ENCODE measurements around the gene BPIFB1. TPM values are rescaled to one million over a fixed set of nuclear protein-coding genes. Genes with fewer than 3 reads are reported as not detected.

The BPIFB1 gene
- total and polyA plus RNA-seq, 2 of the 13 experiments (the other 11 are each of a cell fraction or from before 2014, with no cell fraction given): 0.82 to 4.4 TPM

GRCh38 chr20:33323236-33323635 is 40.2 kb downstream of the BPIFB1 start (continued):
- TF ChIP-seq SNAPC4 (CRISPR knock-in tag; IDR thresholded peaks at IDR 0.05): no peak
- TF ChIP-seq, protein P1, sequence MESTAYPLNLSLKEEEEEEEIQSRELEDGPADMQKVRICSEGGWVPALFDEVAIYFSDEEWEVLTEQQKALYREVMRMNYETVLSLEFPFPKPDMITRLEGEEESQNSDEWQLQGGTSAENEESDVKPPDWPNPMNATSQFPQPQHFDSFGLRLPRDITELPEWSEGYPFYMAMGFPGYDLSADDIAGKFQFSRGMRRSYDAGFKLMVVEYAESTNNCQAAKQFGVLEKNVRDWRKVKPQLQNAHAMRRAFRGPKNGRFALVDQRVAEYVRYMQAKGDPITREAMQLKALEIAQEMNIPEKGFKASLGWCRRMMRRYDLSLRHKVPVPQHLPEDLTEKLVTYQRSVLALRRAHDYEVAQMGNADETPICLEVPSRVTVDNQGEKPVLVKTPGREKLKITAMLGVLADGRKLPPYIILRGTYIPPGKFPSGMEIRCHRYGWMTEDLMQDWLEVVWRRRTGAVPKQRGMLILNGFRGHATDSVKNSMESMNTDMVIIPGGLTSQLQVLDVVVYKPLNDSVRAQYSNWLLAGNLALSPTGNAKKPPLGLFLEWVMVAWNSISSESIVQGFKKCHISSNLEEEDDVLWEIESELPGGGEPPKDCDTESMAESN (CRISPR knock-in tag; conservative IDR thresholded peaks at IDR 0.05): no peak
- TF ChIP-seq CENPT (CRISPR knock-in tag; IDR thresholded peaks at IDR 0.05; ENCODE audit: low read depth): peak; percentile 33; the same call in 1 of the 2 replicates
- TF ChIP-seq ZNF24 (IDR thresholded peaks at IDR 0.05): no peak
- TF ChIP-seq HMGA1 (CRISPR knock-in tag; conservative IDR thresholded peaks at IDR 0.05): no peak
- peak; percentile 20; the same call in 1 of the 2 replicates for TF ChIP-seq ZNF687 (CRISPR knock-in tag; IDR thresholded peaks at IDR 0.05)
- TF ChIP-seq CBX2 (IDR thresholded peaks at IDR 0.05; ENCODE audit: low read depth, low read length): no peak
- TF ChIP-seq CBX2 (CRISPR knock-in tag; IDR thresholded peaks at IDR 0.05; ENCODE audit: low read depth): no peak
- TF ChIP-seq SMC3 (IDR thresholded peaks at IDR 0.05; ENCODE audit: low read length): no peak
- TF ChIP-seq MEF2D (CRISPR knock-in tag; IDR thresholded peaks at IDR 0.05): no peak
- no peak for TF ChIP-seq REPIN1 (CRISPR knock-in tag; IDR thresholded peaks at IDR 0.05; ENCODE audit: borderline replicate concordance, low read depth)
- no peak for TF ChIP-seq NFE2L2 (IDR thresholded peaks at IDR 0.05; ENCODE audit: low read length)
- TF ChIP-seq STAG1 (CRISPR knock-in tag; IDR thresholded peaks at IDR 0.05): peak; percentile 10; the same call in 1 of the 2 replicates
- TF ChIP-seq ZNF512B (CRISPR knock-in tag; IDR thresholded peaks at IDR 0.05; ENCODE audit: borderline replicate concordance): no peak

Measured in HepG2 (cell line).